D721Med (cell line): ENCODE data around the gene MBNL2.

Experiments
- DNase-seq: peaks from one replicate; pipeline ENCODE4 v3.0.0; 2011; ENCODE audit warnings: low spot score; ENCODE audit not compliant: insufficient read length
- FAIRE-seq: peaks from 2 replicates; lab custom pipeline; 2011; peaks lifted over from hg19 to GRCh38; lab: Jason Lieb, UNC
- CTCF ChIP-seq: IDR thresholded peaks from 2 replicates; pipeline ENCODE4 v1.5.1; 2012; ENCODE audit warnings: mild to moderate bottlenecking, control low read depth; ENCODE audit not compliant: insufficient read depth; ENCODE audit errors: missing control alignments

The MBNL2 gene

GRCh38 chr13:97433727-97434396, 211.7 kb downstream of the MBNL2 start, which contains the start of gene RAP2A:
RAP2A (plus strand) TSS chr13:97434169; CDS start chr13:97434471, 302 bp downstream.
- no peak for DNase-seq
- FAIRE-seq: no peak
- no peak for TF ChIP-seq CTCF

- FAIRE-seq (no peak), DNase-seq (no peak)
- no peak for TF ChIP-seq CTCF
These were observed 212.5 kb downstream of the MBNL2 start for GRCh38 chr13:97434397-97435201.

GRCh38 chr13:97435323-97435722, 213.2 kb downstream of the MBNL2 start:
- FAIRE-seq (no peak), DNase-seq (no peak)
- TF ChIP-seq CTCF: no peak

GRCh38 chr13:97435794-97436193, 213.7 kb downstream of the MBNL2 start:
- no peak for TF ChIP-seq CTCF
- no peak for DNase-seq
- no peak for FAIRE-seq

- FAIRE-seq (no peak), DNase-seq (no peak)
- no peak for TF ChIP-seq CTCF
These were observed 214.7 kb downstream of the MBNL2 start for GRCh38 chr13:97436845-97437244.

- DNase-seq (no peak), FAIRE-seq (no peak)
- no peak for TF ChIP-seq CTCF
These were observed 215.6 kb downstream of the MBNL2 start for GRCh38 chr13:97437729-97438128.
